ENCODE measurements around the gene SRGAP2C.
"Not testable (repeated sequence)": the region's sequence is repeated elsewhere in the genome, so short reads cannot be mapped to it uniquely, and the experiment has no call there.

Gene SRGAP2C

GRCh38 chr1:121417325-121417923 lies 232.6 kb downstream of the SRGAP2C start:
- in situ Hi-C loops (cut with MboI; ENCODE audit: low sequenced_read_pairs): no loop called here

- in situ Hi-C loops (cut with MboI; ENCODE audit: low sequenced_read_pairs): no loop called here
Measured at GRCh38 chr1:121418369-121419049, 233.7 kb downstream of the SRGAP2C start.

GRCh38 chr1:121419050-121419615 lies 234.4 kb downstream of the SRGAP2C start:
- in situ Hi-C loops (cut with MboI; ENCODE audit: low sequenced_read_pairs): not testable (repeated sequence)

- in situ Hi-C loops (cut with MboI; ENCODE audit: low sequenced_read_pairs): not testable (repeated sequence)
Measured at GRCh38 chr1:121421490-121421889, 236.7 kb downstream of the SRGAP2C start.

GRCh38 chr1:121423956-121424355 lies 239.2 kb downstream of the SRGAP2C start:
- in situ Hi-C loops (cut with MboI; ENCODE audit: low sequenced_read_pairs): not testable (repeated sequence)

GRCh38 chr1:121433517-121433916 lies 248.7 kb downstream of the SRGAP2C start:
- in situ Hi-C loops (cut with MboI; ENCODE audit: low sequenced_read_pairs): not testable (repeated sequence)

- in situ Hi-C loops (cut with MboI; ENCODE audit: low sequenced_read_pairs): not testable (repeated sequence)
Measured at GRCh38 chr1:121438862-121439261, 254.1 kb downstream of the SRGAP2C start.

- in situ Hi-C loops (cut with MboI; ENCODE audit: low sequenced_read_pairs): no loop called here
Measured at GRCh38 chr1:121440993-121441392, 256.2 kb downstream of the SRGAP2C start.
